Amniotic epithelial cell (primary cell): ENCODE results near the gene CCDC182.

ENCODE experiments used
- DNase-seq: peaks from one replicate; pipeline ENCODE4 v3.0.0-alpha.2; 2010; ENCODE audit warnings: low read depth

Gene CCDC182

DNA sequence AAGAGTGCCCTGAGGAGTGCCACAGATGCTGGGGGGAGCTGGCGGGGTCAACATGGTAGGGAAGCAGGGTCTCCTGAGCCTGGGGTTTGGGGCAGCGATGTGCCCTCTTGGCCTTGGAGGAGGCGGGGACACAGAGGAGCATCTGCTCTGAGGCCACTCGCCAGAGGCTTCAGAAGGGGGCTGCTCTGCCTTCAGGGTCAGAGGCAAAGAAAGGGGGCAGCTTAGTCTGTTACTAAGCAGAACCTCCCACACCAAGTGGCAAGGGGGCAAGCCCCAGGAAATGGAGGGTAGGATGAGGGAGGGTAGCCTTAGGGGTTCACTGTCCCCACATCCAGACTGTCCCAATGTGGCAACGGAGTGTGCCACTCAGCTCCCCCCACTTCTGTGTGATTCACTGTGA lies 18.3 kb downstream of the CCDC182 start:
- DNase-seq: no peak

DNA sequence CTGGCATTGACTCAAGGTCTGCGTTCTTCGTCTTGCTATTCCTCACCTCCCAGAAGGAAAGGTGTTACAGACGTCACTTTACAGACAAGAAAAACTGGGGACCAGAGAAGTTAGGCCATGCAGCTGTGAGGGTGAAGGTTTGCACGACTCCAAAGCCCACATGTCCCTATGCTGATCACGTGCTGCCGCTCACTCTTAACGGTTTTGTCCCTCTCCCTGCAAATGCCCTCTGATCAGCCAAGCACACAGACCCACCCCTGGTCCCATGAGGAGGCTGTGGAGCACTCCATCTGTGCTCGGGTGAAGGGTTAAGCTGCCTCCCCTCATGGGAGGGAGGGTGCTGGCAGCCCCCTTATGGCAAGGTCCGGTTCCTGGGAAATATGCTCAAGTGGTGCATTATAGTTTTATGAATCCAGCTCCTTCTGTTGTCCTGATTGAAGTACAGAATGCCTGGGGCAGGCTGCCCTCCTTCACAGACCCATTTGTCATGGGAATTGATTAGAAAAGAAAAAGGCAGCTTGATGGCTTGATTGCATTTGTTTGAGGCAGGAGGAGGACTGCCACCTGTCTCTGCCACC lies 18.8 kb downstream of the CCDC182 start:
- DNase-seq: no peak

DNA sequence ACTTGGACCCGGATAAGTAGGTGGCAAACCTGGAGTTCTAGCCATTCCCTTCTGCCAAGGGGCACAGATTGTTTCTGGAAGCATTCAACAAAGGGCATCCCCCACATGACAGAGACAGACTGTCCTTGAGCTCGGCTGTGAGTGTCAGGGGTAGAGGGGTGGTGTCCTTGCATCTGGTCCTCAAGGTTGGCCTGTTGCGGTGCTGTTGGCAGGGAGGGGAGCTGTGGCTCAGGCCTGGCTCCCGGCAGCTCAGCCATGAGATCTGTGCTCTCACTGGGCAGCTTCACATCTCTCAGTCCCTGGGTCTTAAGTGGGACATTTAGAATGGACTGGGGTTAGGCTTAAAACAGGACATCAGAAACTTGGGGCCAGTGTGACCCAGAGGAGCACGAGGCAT lies 20.4 kb downstream of the CCDC182 start:
- no peak for DNase-seq

DNA sequence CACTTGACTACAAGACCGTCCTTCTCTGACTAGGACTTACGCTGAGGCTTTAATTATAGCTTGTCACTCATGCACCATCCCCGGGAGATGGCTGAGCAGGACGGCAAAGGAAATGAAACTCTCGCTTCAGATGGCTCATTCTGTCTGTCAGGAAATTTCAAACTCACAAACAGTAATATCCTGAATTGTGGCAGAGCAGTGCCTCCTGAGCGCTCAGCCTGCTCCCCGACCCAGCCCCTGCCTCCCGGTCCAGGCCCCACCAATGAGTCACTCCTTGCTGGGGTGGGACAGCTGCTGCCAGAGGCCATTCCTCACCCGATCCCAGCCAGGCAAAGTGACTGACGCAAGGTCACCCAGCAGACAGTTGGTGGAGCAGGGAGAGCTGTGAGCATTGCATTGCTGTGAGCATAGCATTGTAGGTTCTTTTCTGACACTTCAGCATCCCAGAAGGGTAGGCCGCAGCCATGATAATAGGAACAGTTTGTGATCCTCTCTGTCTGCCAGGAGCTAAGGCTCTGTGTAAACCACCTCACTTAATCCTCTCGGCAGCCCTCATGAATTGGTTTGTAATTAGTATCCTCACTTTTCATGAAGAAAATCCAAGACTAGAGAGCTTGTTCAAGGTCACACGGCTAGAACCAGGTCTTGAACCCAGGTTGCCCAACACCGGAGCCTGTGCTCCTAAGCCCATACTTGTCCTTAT lies 20.9 kb downstream of the CCDC182 start:
- no peak for DNase-seq

DNA sequence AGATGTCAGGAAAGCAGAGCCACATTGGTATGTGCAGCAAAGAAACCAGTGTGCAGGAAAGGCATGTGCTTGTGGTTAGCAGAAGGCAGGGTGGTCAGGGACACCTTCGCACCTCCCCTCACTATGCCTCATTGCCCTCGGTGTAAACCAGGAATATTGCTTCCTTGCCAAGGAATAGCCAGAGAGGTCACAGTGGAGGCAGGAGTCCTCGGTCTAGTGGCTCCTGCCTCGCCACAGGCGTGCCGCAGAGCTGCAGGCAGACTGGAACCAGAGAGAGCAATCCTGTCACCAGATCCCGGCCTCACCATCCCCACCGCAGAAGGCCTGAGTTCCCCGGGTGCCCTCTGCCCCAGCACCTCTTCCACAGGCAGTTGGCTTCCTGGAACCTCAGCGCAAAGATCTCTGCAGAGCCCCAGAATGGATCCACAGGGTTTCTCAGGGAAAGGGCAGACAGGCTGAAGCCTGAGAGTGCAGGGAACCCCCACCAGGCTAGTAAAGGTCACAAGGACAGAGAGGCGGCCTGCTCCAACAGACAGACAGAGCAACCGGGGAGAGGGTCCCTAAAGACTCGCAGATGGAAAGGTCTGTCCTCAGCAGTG lies 21.6 kb downstream of the CCDC182 start:
- no peak for DNase-seq

DNA sequence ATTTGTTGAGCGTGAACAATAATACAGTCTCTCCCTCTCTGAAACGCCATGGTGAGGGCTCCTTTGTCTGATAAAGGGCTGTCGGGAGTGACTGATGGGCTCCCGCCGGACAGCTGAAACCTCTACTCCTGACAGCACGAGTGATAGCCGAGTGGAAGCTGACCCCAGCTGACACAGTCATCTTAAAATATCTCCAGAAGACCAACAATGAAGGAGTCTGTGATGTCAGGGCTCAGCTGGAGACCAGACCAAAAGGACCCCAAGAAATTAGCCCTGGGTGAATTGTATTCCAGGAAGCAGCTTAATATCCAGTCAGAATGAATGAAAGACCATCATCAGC lies 22.4 kb downstream of the CCDC182 start:
- no peak for DNase-seq

DNA sequence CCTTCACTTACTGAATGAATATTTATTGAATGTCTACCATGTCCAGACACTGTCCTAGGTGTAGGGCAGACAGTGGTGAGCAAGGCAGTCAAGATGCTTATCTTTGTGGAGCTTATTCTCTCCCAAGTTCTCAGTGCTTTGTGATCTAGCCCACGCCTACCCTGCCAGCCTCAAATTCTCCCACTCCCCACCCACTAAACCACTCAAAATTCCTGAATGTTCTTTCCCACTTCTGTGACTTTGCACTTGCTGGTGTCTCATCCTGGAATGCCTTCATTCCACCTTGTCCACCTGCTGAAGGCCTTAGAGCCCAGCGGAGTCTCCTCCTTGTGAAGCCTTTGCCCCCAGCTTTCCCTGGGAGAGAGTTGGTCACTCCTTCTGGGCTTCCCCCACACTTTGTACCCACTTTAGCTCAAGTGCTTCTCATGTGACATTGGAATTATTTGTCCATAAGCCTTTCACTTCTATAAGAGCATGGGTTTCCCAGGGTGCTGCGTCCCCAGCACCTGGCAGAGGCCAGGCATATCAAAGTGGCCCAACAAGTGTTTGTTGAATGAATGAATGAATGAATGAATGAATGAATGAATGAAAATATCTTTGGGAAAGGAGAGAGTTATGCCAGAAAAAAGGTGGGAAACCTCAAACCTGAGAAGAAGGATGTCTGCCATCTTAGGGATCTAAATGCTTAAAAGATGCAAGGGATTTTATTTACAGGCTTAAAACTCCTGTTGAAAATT lies 23.0 kb downstream of the CCDC182 start:
- DNase-seq: no peak

DNA sequence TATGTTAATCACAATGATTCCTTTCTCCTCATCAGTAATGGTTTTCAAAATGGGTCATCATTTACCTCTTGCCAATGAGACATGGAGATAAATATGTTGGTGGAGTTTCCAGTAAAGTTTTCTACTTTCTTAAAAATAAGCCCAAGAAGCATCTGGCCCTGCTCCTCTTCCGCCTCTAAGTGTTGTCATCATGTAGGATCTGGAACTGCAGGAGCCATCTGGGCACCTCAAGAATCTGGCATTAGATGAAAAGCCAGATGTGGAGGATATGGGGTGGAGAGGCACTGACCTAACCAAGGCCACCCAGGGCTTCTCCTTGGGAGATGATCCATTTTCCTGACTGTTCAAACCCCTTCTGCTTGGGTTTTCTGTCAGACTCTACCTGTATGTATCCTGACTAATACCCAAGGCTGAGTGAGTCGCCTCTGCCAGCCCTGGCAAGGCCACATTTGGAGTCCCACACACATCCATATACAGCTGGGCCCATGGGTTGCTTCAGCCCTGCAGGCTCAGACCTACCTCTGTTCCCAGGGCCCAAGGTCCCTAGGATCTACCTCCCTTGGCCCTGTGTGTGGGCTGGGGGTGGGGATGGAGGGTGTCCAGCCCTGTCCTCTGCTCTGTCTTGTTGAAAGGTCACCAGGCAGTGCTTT lies 24.6 kb downstream of the CCDC182 start:
- DNase-seq: no peak

DNA sequence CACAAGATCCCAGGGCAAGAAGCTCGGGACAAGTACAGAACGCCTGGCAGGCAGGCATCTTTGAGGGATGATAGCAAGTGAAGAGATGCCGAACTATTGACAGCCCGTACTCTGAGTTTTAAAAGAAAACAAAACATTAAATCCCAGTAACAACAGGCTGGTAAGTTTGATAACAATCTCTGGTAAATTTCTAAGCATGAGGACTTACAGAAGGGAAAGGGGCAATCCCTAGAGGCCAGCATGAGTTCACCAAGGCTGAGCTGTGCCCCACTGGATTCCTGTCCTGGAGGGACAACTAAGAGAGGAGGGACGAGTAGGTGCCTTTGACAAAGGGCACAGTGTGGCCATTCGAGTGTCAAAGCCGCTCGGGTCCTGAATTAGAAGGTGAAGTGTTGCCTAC lies 26.2 kb downstream of the CCDC182 start:
- DNase-seq: no peak

DNA sequence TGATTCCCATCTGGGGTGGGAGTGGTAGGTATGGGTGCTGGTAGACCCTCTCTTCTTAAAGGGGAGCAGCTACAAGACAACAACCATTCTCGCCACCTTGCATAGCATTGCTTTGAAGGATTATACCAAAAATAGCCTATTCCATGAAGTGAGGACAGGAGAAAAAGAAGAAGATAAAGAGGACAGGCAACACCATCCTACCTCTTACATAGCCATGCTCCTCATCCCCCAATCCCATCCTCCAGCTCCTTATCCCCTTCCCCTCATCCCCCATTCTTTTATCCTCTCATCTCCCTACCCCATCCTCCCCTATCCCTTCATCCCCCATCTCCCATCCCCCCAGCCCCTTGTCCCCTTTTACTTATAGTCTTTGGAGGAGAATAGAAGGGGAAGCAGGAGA lies 29.1 kb downstream of the CCDC182 start:
- DNase-seq: no peak

DNA sequence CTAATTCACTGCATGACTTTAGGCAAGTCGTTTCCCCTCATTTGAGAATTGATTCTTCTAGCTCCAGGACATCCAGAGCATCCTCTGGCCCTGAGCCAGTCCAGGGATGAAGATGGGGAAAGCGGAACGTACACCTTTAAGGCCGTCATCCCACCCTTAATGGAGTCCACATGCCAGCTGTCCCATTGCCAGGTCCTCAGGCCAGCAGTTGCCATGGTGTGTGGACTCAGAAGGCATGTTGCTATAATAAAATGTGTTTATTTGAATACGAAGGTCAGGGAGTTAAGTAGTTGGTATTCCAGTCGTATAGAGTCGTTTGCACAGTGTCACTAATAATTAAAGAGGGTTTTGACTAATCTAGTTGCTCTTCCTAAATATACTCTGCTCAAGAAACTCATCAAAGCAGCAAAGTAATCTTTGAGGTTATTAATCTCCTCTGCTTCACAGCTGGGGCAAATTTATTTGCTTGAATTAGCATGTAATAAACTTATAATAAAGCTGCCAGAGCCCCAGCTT lies 30.4 kb downstream of the CCDC182 start:
- no peak for DNase-seq

DNA sequence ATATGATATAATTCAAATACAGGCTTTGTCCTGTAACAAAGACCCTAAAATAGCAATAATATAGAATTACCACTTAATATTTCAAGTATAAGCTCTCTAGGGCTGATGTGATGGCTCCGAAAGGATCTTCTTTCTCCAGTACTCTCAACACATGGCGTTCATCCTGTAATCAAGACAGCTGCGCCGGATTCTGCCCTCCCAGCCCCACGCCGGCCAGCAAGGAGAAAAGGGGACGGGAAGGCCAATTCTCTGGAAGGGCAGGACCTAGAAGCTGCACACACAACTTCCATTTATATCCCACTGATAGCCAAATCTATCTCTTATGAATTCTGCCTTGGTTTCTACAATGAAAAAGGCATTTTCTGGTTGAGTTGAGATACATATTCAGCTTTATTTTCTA lies 32.0 kb downstream of the CCDC182 start:
- no peak for DNase-seq

DNA sequence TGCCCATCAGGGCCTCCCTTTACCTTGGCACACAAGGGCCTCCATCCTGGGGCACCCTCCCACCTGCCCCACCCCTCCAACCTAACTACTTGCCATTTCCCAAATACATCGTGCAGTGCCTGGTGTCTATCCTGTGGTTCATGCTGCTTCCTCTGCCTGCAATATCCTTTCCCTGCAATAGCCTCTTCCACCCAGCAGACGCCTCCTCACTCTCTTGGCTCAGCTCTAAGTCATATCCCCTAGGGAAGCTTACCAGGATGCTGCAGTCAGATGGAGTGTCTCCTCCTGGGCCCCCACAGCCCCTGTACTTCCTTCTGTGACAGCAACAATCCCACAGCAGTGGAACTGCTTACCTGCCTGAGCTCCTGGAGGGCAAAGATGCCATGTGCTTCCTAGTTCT lies 36.7 kb downstream of the CCDC182 start:
- DNase-seq: no peak

DNA sequence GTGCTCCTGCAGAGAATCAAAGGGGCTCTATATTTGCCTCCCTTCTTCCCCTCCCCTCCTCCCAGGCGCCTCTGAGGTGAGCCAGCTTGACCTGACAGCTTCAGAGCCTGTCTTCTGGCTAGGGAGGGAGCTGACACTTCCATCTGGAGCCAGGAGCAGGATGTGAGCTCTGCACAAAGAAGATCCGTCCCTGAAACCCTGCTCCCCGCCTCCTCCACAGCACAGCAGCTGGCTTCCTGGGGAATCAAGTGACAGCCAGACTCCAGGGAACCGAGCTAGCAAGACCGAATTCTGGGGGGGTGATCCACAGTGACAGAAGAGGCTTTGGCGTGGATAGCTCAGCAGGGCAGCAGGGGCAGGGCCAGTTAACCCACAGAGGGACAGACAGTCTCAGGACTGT lies 37.2 kb downstream of the CCDC182 start:
- no peak for DNase-seq

DNA sequence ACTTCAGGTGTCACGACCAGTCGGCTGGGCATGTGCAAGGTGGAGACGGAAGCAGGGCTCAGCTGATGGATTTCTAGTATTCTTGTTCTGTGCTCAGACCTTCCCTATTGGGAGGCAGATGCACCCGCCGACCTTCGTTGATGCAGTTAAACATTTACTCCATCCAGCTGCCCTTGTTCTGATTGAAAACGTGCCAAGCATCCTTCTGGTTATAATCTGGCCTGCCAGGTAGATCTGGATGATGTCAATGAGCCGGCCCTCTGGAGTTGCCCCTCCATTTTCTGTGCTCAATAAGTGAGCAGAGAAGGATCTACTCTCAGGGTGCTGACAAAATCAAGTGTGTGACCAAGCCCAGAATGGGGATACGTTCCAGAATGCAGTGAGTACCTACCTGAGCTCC lies 38.3 kb downstream of the CCDC182 start:
- DNase-seq: no peak

DNA sequence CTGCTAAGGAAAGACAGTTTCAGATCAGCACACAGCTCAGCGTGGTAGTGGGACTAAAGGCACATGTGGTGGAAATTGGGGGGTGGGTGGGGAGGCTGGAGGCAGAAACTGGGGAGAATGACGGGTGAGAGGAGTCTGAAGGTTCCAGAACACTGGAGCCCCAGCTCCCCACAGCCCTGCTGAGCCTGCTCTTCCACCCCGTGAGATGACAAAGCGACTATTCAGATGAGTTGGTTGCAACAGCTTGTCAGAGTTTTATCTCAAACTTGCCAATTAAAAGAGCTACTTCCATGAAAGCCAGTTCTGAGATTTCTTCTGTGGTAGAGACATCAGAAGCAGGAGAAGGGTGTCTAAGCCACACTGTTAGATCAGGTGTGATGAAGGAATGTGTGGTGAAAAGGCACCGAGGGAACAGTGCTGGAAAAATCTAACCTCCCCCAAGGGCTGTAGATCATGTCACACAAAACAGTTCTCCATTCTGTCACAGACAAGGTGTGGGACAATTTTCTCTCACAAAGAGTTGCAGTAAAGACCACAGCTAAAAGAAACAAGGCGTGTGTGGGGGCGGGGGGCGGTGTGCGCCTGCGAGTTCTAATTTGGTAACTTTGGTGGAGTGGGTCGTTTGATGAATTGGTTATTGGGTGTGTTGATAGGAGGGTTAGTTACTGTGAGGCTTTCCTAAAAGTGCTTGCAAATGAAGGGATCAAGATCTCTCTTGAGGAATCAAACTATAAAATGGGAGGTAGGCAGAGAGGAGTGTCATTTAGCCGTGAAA lies 39.0 kb downstream of the CCDC182 start:
- DNase-seq: no peak

DNA sequence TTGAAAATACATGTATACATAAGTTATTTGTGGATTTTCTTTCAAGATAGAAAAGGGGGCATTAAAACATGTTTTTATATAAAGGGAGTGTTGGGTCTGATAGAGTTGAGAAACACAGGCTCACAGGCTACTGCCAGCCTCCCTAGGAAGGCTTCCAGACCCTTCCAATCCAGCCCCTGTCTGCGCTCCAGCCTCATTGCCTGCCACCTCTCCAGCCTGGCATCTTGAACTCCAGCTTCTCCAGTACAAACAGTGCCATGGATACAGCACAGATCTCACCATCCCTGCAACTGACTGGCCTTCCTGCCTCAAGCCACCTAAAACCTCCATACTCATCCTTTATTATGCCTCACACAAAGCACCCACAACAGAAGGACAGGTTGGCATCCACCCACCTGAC lies 40.7 kb downstream of the CCDC182 start:
- DNase-seq: no peak

DNA sequence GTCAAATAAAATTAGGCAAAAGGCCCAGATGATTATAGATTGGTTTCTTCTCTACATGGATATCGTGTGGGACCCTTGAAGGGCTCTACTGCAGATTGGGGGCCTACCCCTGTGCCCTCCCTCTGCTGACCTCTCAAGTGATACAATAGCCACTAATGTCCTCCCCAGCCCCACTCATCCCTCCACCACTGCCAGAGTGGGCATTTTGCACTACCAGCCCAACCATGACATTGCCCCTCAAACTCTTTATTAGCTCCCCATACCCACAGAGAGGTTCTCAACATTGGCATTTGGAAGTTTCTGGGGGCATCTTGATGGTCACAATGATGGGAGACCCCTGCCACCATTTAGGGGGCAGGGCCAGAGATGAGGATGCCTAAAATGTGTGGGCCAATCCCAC lies 41.8 kb downstream of the CCDC182 start:
- no peak for DNase-seq

DNA sequence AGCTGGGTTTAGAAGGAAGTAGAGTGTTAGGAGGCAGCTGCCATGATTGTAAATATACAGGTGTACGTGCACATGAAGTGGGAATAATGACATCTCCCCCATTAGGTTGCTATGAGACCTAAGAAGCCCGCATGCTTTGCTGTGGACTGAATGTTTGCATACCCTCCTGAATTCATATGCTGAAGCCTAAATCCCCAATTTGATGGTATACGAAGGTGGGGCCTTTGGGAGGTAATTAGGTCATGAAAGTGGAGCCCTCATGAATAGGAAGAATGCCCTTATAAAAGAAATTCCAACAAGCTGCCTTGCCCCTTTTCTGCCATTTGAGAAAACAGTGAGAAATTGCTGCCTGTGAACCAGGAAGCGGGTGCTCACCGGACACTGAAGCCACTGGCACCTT lies 44.0 kb downstream of the CCDC182 start:
- DNase-seq: no peak

DNA sequence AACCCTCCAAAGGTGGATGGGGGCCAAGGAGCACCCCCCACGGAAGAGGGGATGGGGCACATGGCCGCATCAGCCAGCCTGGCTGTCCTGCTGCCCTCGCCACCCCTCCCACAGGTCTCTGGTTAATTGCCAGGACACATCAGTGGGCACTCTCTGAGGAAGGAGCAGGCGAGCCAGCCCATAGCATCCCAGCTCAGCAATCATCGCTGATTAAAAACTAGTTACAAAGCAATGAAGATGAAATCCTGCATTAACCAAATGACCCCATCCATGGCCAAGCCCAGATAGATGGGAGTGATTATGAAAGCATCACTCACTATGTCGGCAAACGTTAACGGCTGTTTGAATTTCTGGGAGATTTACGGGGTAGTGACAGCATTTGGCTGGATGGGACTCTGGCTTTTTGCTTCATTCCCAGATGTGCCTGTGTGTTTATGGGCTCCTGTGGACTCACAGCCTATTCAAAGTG lies 45.3 kb downstream of the CCDC182 start:
- DNase-seq: no peak

DNA sequence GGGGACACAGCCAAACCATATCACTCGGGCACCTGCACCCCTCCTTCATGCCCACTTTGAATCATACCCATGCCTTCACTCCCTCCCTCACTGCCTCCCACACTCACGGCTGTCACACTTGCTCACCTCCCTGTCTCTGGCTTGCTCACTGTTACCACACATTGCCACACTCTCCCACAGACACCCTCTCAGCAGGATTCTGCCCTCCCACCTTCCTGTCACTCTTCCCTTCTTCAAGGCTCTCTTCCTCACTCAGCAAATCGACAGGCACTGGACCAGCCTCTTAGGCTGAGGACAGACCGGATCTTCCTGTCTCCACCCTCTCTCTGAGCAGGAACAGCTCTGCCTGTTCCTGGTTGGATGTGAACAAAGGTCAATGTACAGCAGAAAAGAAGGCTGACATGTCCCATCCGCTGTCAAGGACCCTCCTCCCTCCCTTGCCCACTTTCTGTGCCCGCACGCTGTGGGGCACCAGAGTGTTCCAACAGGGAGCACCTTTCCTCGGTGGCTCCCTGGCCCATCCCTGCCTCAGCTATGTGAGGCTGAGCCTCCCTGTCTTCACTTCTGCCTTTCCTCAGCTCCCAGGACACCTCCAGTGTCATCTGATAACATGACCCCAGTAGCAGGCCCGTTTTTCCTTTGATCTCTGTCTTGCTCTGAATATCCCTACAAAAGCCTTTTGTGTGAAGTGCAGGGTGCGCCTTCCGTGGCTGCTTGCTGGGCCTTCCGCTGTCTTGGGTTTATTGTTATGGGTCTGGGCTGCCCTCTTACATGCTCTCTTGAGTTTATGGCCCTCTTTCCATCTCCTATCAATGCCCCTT lies 47.0 kb downstream of the CCDC182 start:
- DNase-seq: peak; percentile 16
